HG02571 (cell line): ENCODE data around the gene EFEMP2.

Experiments used
- ATAC-seq: cut with Tn5 transposase; IDR thresholded peaks from one replicate; pipeline ENCODE4 v1.9.1; 2021; ENCODE audit warnings: mild to moderate bottlenecking, moderate library complexity; ENCODE audit not compliant: unreplicated experiment

EFEMP2 gene

DNA sequence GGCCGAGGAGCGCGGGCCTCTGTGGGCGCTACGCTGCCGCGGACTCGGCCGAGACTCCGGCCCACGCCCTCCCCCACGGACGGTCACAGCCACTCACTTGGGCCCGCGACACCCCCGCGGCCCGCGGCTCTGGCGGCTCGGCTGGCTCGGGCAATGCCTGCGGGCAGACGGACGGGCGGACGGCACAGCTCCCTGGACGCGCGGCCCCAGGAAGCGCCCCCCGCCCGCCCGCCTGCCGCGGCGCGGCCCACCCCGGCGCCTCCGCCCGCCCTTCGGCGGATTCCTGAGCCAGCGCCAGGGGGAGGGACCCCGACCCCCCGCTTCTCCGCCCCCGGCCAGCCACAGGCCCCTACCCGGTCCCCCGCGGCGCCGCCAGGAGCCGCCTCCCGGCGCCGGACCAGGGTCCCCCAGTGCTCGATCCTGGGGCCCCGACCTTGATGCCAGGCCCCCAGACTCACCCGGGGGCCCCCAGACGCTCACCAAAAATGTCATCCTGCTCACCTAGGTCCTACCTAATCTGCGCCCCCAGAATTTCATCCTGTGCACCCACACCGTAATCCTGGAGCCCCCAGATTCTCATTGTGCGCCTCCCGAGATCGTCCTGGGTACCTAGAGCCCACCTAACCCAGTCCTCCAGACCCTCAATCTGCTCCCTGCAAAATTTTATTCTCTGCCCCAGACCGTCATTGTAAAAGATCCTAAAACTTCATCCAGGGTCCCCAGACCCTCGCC, at the start of gene EFEMP2:
TSS of gene EFEMP2 (minus strand) at position 215 of the 732 bp plus-strand sequence. CDS start 446 bp downstream, outside the sequence.
- no peak for ATAC-seq

- no peak for ATAC-seq
Measured at GRCh38 chr11:65921876-65922275, 49.3 kb upstream of the EFEMP2 start.

DNA sequence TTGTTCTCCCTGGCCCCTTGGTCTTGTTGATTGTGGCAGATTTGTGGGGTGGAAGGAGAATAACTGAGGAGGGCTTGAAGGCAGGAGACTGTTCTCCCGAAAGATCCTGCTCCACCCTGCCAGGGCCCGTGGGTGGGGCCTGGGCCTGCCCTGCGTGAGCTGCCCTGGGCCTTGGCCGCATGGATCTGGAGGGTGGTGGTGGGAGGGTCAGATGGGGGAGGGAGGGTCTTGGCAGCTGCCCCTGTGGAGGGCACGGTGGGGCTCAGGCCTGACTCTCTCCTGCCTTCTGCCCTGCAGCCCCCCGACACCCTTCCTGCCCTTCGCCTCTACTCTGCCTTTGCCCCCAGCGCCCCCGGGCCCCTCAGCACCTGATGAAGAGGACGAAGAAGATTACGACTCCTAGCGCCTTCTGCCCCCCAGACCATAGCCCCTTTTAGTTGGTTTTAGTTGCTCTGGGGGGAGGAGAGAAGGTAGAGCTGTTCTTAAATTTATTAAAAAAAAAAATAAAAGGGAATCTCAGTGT, 48.5 kb upstream of the EFEMP2 start:
- no peak for ATAC-seq

DNA sequence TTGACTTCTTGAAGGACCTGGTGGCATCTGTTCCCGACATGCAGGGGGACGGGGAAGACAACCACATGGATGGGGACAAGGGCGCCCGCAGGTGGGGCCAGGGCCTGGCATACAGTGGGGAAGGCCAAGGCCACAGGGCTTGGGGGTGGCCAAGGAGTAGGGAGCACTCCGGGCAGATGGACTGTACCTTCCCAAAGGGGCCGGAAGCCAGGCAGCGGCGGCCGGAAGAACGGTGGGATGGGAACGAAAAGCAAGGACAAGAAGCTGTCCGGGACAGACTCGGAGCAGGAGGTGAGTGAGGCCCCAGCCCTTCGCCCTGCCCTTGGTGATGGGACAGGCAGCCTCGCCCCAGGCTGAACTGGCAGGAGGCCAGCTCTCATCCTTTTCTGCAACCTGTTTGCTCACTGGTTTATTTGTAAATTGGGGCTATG, 47.8 kb upstream of the EFEMP2 start:
- ATAC-seq: no peak

GRCh38 chr11:65919573-65920371, 47.2 kb upstream of the EFEMP2 start:
- ATAC-seq: peak; percentile 37

DNA sequence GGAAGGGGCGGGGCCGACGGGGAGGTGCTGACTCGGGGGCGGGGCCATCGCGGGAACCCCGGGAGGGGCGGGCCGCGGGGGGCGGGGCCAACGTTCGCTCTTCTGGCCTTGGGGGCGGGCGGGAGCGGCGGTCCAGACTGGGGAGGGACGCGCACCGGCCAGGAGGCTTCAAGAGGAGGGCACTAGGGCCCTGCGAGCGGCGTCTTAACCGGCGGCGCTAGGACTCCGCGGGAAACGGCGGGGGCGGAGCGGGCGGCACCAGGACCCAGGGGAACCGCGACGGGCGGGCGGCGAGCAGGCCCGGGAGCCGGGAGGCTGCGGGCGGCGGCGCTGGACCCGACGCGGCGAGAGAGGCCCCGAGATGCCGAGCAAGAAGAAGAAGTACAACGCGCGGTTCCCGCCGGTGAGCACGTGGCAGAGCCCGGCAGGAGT, 46.6 kb upstream of the EFEMP2 start, which contains the start of gene DRAP1:
TSS of gene DRAP1 (plus strand) at position 286 of the 432 bp plus-strand sequence. CDS start at position 362, 76 bp downstream.
- ATAC-seq: peak; percentile 73

DNA sequence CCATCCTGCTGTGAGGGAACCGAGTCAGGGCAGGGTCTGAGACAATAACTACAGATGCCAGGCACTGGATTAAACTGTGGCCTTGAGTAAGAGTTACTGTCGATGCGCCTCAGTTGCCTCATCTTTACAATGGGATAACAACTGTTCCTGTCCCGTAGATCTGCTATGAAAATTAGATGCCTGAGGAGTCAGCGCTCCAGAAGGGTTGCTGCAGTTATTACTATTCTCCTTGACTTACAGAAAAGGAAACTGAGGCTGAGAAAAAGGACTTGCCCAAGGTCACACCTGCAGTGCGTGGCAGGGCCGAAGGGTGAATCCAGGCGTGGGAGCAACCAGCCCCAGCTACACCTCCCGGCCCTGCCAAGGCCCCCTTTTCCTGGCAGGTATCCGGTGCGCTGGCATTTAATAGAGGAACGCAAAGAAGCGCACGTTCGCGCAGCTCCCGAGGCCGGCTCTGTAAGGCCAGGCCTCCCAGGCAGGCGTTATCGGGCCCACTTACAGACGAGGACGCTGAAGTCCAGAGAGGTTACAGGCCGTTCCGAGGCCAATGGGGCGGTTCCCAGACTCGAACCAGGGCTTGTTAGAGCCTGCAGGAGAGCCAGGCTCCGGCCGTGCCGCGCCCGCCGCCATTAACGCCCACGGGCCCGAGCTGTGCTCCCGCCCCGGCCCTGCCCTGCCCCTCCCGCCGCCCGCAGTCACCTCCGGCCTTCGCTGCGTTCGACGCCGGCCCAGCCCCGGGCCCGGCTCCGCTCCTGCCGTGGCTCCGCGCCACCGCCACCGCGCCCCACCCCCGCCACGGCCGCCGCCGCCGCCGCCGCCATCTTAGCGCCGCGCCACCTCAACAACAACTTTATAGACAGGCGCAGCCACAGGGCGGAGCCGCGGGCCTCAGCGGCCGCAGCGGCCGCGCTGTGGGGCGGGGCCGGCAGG, 45.9 kb upstream of the EFEMP2 start, which contains the start of gene C11orf68:
TSS of gene C11orf68 (minus strand) at position 852 of the 930 bp plus-strand sequence. CDS start at position 821, 31 bp downstream.
- ATAC-seq: peak; percentile 53

- no peak for ATAC-seq
Measured at GRCh38 chr11:65917434-65918210, 45.0 kb upstream of the EFEMP2 start.

DNA sequence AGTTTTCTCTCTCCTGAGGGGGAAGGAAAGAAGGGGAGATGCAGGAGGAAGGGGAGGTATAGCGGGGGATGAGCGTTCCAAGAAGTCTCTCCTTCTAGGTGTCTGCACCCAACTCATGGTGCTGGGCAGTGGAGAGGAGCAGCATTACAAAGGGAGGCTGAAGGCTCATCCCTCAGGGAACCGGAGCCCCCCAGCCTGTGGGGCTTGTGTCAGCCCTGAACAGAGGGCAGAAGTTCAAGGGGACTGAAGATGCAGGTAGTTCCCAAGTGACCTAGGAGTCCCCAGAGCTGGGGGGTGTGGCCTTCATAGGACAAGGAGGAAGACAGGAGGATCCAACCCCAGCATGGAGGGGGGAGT, 44.5 kb upstream of the EFEMP2 start:
- ATAC-seq: no peak

DNA sequence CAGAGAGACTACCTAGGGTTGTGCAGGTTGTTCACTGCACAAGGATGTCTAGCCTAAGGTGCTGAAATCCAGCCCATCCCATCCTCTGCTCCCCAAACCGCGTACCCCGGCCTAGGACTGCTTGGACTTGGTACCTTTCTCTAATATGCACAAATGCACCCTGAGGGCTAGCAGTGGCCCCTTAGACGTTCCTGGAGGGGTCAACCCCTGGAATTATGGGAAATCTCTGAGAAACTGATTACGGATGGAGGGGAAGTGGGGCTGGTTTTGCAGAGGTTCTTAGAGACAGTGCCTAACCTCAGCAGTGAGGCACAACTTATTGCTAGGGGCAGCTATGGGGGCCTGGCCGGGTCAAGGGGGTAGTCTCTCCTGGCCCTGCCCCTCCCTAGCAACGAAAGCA, 43.8 kb upstream of the EFEMP2 start:
- ATAC-seq: no peak

DNA sequence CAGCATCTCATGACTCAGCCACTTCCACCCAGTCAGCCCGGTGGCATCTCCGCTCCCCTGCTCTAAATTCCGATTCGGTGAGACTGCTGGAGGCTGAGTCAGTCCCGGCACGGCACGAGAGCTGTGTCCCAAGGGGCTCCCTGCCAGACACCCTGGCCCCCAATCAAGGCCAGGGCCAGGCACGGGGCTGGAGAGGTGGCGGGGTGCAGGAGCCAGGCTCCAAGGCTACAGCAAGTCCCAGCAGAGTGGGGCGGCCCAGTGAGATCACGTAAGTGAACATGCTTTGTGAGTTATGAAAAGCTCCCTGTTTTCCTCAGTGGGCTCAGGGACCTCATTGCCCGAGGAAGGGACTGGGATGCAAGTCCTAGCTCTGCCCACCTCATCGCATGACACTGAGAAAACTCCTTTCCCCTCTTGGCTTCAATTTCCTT, 43.2 kb upstream of the EFEMP2 start:
- ATAC-seq: no peak

GRCh38 chr11:65915101-65915820, 42.7 kb upstream of the EFEMP2 start:
- ATAC-seq: no peak

DNA sequence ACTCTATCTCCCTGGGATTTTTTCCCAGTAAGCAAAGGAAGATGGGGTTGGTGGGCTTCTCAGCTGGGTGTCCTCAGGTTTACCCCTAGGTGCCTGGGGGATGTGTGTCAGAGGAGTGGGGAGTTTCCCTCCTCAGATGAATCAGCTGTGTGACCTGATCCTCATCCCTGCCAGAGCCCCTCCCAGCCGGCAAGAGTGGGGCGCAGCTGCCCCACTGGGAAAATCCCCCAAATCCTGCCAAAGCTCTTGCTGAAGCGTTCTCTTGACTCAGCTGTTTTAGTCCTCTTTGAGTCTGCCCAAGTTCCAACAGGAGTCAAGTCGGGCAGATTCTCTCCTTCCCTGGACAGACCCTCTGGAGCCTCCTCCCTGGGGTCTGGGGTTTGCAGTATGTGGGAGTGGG, 40.2 kb upstream of the EFEMP2 start:
- no peak for ATAC-seq

DNA sequence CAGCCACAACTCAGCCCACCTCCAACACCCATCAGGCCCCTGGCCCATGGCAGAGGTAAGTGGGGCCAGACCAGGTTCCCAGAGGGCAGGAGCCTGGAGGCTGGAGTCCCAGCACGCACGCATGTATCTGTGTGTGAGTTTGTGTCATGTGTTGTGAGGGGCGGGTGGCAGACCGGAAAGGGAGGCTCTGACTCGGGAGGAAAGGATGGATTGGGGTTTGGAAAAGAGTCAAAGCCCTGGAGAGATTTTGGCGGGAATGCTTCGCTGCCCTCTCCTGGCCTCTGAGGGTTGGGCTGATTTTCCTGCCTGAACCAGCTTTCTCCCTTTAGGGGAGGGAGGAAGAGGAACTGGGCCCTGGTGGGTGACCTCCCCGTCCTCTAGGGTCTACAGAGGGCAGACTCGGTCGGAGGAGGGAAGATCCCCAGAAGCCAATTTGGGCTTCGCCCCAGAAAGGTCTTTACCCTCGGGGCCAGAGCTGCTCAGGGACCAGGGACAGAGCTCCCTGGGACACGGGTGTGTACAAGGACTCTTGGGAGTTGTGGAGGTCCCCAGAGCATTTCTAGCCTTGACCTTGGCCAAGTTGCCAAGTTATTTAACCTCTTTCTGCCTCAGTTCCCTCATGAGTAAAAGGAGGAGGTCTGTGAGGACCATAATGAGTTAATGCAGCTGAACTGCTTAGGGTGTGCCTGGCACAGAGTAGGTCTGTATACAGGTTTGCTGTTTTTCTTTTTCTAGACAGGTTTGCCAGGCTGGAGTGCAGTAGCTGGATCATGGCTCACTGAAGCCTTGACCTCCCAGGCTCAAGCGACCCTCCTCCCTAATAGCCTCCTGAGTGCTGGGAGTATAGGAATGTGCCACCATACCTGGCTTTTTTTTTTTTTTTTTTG, 39.3 kb upstream of the EFEMP2 start:
- ATAC-seq: no peak

DNA sequence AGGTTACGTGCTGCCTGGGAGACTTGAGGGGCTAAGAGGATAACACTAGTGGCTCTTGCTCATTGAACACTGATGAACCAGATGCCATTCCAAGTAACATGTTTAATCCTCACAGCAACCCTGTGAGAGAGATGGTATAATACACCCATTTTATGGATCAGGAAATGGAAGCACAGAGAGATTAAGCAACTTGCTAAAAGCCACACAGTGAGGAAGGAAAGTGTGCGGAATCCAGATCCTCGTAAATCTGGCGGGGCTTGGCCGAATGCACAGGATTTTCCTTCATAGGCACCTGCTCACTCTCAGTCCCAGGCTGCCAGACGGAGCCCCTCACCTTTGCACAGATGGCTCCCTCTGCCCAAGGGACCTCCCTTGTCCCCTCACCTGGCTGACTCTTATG, 35.3 kb upstream of the EFEMP2 start:
- no peak for ATAC-seq

GRCh38 chr11:65906602-65907001, 34.0 kb upstream of the EFEMP2 start:
- no peak for ATAC-seq

DNA sequence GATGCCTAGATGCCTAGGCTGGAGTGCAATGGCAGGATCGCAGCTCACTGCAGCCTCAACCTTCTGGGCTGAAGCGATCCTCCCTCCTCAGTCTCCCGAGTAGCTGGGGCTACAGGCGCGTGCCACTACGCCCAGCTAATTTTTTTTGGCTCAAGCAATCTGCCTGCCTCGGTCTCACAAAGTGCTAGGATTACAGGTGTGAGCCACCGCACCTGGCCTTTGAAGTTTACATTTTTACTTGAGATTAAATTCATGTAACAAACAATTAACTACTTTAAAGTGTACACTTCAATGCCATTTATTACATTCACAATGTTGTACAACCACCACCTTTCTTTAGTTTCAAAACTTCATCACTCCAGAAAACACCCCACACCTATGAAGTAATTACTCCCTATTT, 31.1 kb upstream of the EFEMP2 start:
- no peak for ATAC-seq

DNA sequence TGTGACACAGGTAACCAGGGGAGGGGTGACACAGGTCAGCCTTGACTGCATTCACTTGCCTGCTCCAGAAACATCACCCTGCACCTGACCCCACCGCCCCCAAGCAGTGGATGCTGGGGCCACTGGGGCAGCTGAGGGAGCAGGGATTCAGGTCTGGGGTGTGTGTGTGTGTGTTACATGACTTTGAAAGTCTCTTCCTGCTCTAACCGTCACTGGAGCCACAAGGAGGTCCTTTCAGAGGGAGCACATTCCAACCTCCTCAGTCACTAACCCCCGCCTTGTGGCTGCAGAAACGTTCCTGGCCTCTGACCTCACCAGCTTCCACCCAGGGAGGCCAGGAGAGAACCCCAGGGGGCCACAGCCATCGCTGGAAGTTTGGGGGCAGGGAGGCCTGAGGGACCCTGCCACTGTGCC, 30.5 kb upstream of the EFEMP2 start:
- no peak for ATAC-seq
